GM12878 (cell line): ENCODE results near the gene FAM53B. TPM values are rescaled to one million over a fixed set of nuclear protein-coding genes. Genes with fewer than 3 reads are reported as not detected.

Source experiments
- EZH2 ChIP-seq: IDR thresholded peaks from 2 replicates; pipeline ENCODE4 v1.6.1; 2012; ENCODE audit warnings: low read depth, mild to moderate bottlenecking, control low read depth, inconsistent platforms, low read length, borderline replicate concordance; ENCODE audit not compliant: control insufficient read depth
- HDGF ChIP-seq: fragments of 450-650 bp; IDR thresholded peaks from 2 replicates; pipeline ENCODE4 v1.6.1; 2016; ENCODE audit warnings: antibody characterized with exemption
- JUND ChIP-seq: IDR thresholded peaks from 2 replicates; pipeline ENCODE4 v1.6.1; 2012; ENCODE audit warnings: low read depth, mild to moderate bottlenecking, low read length, improper control_type of control experiment, moderate library complexity
- NBN ChIP-seq: fragments of 450-650 bp; IDR thresholded peaks from 2 replicates; pipeline ENCODE4 v1.6.1; 2016
- NRF1 ChIP-seq: conservative IDR thresholded peaks from 2 replicates; pipeline ENCODE4 v1.6.1; 2011; ENCODE audit warnings: mild to moderate bottlenecking, low read depth, low read length, improper control_type of control experiment
- SUZ12 ChIP-seq: fragments of 200-600 bp; sonication (generic); IDR thresholded peaks from one replicate; pipeline ENCODE4 v1.6.1; 2018; ENCODE audit warnings: antibody characterized with exemption, mild to moderate bottlenecking; ENCODE audit not compliant: unreplicated experiment
- ZNF207 ChIP-seq: fragments of 450-650 bp; IDR thresholded peaks from 2 replicates; pipeline ENCODE4 v1.6.1; 2014; ENCODE audit warnings: antibody characterized with exemption, mild to moderate bottlenecking, borderline replicate concordance
- ZNF274 ChIP-seq: IDR thresholded peaks from one replicate; pipeline ENCODE4 v1.8.0; 2011; ENCODE audit not compliant: insufficient read length, insufficient read depth
- polyA plus RNA-seq, 11 experiments: library from polyadenylated mRNA; depleted of rRNA in 4 of 11; unstranded in 6 of 11; stranded (reverse) in 5 of 11; fragments of >200 nt; fragmentation: Nextera tagmentation in 4 of 11; fragmentation: Illumina TruSeq in 1 of 11; extraction: Ambion mirVana in 4 of 11; extraction: Trizol in 1 of 11; gene quantifications; 1 replicate in 1 of 11; 2 replicates in 10 of 11; pipeline versions ENCODE4 v1.2.1 to v1.2.3, GENCODE V29; 2011 to 2016; ENCODE audit warnings: inconsistent platforms in 2 of 11, missing spikeins in 2 of 11, low read depth in 1 of 11
- total RNA-seq, 4 experiments: library from RNA; depleted of rRNA in 3 of 4; stranded (reverse); fragments of >200 nt in 3 of 4; fragmentation: Illumina TruSeq in 1 of 4; extraction: Trizol in 1 of 4; gene quantifications; 2 replicates each; pipeline versions ENCODE4 v1.2.1 to v1.2.3, GENCODE V29; 2013 to 2021
- TF ChIP-seq, protein P1 (sequence below): IDR thresholded peaks from 2 replicates; pipeline ENCODE4 v1.6.1; 2011; ENCODE audit warnings: borderline replicate concordance, low read depth, mild to moderate bottlenecking, moderate library complexity, mixed read lengths, low read length; ENCODE audit not compliant: insufficient read depth; ENCODE audit errors: extremely low read length
- TF ChIP-seq, protein P2 (sequence below): fragments of 450-650 bp; IDR thresholded peaks from 2 replicates; pipeline ENCODE4 v1.6.1; 2016; ENCODE audit warnings: mild to moderate bottlenecking, moderate library complexity, borderline replicate concordance
- TF ChIP-seq, protein P3 (sequence below): IDR thresholded peaks from 2 replicates; pipeline ENCODE4 v1.6.1; 2012; ENCODE audit warnings: low read depth, low read length, improper control_type of control experiment
- TF ChIP-seq, protein P4 (sequence below): IDR thresholded peaks from 2 replicates; pipeline ENCODE4 v1.6.1; 2011; ENCODE audit warnings: mild to moderate bottlenecking, low read depth, low read length, moderate library complexity; ENCODE audit not compliant: insufficient replicate concordance
- TF ChIP-seq, protein P5 (sequence below): IDR thresholded peaks from 2 replicates; pipeline ENCODE4 v1.6.1; 2011; ENCODE audit warnings: borderline replicate concordance, low read depth, mild to moderate bottlenecking, moderate library complexity, low read length; ENCODE audit not compliant: insufficient read depth, poor library complexity, severe bottlenecking
- TF ChIP-seq, protein P6 (sequence below): fragments of 450-650 bp; formaldehyde crosslinking; IDR thresholded peaks from 2 replicates; pipeline ENCODE4 v1.4.0; 2020; ENCODE audit warnings: mild to moderate bottlenecking, moderate library complexity
- TF ChIP-seq, protein P7 (sequence below): IDR thresholded peaks from 2 replicates; pipeline ENCODE4 v1.6.1; 2012; ENCODE audit warnings: low read depth, low read length, improper control_type of control experiment

The FAM53B gene
- total and polyA plus RNA-seq, 10 of the 15 experiments (the other 5 are each of a cell fraction or from before 2014, with no cell fraction given) = 0.05 to 26.3 (median 8.1) TPM

DNA sequence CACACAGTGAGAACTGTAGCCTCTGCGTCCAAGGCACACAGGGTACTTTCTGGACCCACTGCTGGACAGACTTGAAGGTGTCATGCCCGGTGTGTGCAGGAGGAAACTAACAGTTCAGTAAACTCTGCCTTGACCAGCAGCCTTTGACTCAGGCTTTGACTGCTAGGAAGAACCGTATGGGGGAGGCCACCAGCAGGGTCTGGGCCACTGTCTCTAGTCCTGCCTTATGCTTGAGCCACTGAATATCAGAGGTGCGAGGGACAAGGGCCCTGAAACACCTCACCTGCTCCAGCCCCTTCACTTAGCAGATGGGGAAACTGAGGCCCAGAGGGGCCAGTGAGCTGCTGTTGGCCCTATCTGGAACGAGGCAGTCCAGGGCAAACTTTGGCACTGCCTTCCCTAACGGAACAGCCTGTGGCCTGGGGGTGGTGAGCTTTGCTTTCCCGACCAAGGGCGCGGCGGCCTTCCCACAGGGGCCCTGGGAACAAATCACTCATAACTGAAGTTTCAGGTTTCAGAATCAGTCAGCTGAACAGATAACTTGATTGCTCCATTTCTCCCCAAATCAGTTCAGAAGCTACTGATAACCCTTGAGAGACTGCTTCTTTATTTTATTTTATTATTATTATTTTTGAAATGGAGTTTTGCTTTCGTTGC, 130.0 kb downstream of the FAM53B start (continued):
- TF ChIP-seq, protein P1, sequence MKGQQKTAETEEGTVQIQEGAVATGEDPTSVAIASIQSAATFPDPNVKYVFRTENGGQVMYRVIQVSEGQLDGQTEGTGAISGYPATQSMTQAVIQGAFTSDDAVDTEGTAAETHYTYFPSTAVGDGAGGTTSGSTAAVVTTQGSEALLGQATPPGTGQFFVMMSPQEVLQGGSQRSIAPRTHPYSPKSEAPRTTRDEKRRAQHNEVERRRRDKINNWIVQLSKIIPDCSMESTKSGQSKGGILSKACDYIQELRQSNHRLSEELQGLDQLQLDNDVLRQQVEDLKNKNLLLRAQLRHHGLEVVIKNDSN = no peak
- TF ChIP-seq ZNF207 (no peak), ZNF274 (no peak), HDGF (no peak), EZH2 (no peak), SUZ12 (no peak), NBN (no peak), JUND (peak; percentile 88), NRF1 (no peak)
- TF ChIP-seq, protein P2, sequence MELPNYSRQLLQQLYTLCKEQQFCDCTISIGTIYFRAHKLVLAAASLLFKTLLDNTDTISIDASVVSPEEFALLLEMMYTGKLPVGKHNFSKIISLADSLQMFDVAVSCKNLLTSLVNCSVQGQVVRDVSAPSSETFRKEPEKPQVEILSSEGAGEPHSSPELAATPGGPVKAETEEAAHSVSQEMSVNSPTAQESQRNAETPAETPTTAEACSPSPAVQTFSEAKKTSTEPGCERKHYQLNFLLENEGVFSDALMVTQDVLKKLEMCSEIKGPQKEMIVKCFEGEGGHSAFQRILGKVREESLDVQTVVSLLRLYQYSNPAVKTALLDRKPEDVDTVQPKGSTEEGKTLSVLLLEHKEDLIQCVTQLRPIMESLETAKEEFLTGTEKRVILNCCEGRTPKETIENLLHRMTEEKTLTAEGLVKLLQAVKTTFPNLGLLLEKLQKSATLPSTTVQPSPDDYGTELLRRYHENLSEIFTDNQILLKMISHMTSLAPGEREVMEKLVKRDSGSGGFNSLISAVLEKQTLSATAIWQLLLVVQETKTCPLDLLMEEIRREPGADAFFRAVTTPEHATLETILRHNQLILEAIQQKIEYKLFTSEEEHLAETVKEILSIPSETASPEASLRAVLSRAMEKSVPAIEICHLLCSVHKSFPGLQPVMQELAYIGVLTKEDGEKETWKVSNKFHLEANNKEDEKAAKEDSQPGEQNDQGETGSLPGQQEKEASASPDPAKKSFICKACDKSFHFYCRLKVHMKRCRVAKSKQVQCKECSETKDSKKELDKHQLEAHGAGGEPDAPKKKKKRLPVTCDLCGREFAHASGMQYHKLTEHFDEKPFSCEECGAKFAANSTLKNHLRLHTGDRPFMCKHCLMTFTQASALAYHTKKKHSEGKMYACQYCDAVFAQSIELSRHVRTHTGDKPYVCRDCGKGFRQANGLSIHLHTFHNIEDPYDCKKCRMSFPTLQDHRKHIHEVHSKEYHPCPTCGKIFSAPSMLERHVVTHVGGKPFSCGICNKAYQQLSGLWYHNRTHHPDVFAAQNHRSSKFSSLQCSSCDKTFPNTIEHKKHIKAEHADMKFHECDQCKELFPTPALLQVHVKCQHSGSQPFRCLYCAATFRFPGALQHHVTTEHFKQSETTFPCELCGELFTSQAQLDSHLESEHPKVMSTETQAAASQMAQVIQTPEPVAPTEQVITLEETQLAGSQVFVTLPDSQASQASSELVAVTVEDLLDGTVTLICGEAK = no peak
- TF ChIP-seq, protein P3, sequence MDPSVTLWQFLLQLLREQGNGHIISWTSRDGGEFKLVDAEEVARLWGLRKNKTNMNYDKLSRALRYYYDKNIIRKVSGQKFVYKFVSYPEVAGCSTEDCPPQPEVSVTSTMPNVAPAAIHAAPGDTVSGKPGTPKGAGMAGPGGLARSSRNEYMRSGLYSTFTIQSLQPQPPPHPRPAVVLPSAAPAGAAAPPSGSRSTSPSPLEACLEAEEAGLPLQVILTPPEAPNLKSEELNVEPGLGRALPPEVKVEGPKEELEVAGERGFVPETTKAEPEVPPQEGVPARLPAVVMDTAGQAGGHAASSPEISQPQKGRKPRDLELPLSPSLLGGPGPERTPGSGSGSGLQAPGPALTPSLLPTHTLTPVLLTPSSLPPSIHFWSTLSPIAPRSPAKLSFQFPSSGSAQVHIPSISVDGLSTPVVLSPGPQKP = no peak
- TF ChIP-seq, protein P4, sequence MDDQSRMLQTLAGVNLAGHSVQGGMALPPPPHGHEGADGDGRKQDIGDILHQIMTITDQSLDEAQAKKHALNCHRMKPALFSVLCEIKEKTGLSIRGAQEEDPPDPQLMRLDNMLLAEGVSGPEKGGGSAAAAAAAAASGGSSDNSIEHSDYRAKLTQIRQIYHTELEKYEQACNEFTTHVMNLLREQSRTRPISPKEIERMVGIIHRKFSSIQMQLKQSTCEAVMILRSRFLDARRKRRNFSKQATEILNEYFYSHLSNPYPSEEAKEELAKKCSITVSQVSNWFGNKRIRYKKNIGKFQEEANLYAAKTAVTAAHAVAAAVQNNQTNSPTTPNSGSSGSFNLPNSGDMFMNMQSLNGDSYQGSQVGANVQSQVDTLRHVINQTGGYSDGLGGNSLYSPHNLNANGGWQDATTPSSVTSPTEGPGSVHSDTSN = no peak
- TF ChIP-seq, protein P5, sequence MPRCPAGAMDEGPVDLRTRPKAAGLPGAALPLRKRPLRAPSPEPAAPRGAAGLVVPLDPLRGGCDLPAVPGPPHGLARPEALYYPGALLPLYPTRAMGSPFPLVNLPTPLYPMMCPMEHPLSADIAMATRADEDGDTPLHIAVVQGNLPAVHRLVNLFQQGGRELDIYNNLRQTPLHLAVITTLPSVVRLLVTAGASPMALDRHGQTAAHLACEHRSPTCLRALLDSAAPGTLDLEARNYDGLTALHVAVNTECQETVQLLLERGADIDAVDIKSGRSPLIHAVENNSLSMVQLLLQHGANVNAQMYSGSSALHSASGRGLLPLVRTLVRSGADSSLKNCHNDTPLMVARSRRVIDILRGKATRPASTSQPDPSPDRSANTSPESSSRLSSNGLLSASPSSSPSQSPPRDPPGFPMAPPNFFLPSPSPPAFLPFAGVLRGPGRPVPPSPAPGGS = peak; percentile 72
- TF ChIP-seq, protein P6, sequence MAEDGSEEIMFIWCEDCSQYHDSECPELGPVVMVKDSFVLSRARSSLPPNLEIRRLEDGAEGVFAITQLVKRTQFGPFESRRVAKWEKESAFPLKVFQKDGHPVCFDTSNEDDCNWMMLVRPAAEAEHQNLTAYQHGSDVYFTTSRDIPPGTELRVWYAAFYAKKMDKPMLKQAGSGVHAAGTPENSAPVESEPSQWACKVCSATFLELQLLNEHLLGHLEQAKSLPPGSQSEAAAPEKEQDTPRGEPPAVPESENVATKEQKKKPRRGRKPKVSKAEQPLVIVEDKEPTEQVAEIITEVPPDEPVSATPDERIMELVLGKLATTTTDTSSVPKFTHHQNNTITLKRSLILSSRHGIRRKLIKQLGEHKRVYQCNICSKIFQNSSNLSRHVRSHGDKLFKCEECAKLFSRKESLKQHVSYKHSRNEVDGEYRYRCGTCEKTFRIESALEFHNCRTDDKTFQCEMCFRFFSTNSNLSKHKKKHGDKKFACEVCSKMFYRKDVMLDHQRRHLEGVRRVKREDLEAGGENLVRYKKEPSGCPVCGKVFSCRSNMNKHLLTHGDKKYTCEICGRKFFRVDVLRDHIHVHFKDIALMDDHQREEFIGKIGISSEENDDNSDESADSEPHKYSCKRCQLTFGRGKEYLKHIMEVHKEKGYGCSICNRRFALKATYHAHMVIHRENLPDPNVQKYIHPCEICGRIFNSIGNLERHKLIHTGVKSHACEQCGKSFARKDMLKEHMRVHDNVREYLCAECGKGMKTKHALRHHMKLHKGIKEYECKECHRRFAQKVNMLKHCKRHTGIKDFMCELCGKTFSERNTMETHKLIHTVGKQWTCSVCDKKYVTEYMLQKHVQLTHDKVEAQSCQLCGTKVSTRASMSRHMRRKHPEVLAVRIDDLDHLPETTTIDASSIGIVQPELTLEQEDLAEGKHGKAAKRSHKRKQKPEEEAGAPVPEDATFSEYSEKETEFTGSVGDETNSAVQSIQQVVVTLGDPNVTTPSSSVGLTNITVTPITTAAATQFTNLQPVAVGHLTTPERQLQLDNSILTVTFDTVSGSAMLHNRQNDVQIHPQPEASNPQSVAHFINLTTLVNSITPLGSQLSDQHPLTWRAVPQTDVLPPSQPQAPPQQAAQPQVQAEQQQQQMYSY (CRISPR knock-in tag) = no peak
- TF ChIP-seq, protein P7, sequence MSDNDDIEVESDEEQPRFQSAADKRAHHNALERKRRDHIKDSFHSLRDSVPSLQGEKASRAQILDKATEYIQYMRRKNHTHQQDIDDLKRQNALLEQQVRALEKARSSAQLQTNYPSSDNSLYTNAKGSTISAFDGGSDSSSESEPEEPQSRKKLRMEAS = no peak
